Natural killer cell (primary cell): ENCODE measurements around the gene MPC2. TPM values are rescaled to one million over a fixed set of nuclear protein-coding genes. Genes with fewer than 3 reads are reported as not detected.

Source experiments
- ATAC-seq, 3 donors: fragments of 150-1000 bp in 2 of 3; fragments of 200-7000 bp in 1 of 3; cut with Tn5 transposase; 1 replicate in 1 of 3; 2 replicates in 2 of 3; pipeline ENCODE4 v1.10.0; 2021; ENCODE audit warnings: mild to moderate bottlenecking in 2 of 3, moderate library complexity in 2 of 3
- DNase-seq, 2 donors: peaks; one replicate each; pipeline versions ENCODE4 v3.0.0 to v3.0.0-alpha.2; 2013 to 2021; ENCODE audit warnings: mixed read lengths in 1 of 2
- H3K27ac ChIP-seq: one replicate; pipeline ENCODE4 v1.5.1; 2013; ENCODE audit warnings: mild to moderate bottlenecking, low read length
- H3K27me3 ChIP-seq: one replicate; pipeline ENCODE4 v1.6.1; 2013; ENCODE audit warnings: low read length; ENCODE audit not compliant: control insufficient read depth, insufficient read depth
- H3K36me3 ChIP-seq: one replicate; pipeline ENCODE4 v1.6.1; 2013; ENCODE audit warnings: low read length; ENCODE audit not compliant: control insufficient read depth, insufficient read depth
- H3K4me1 ChIP-seq: one replicate; pipeline ENCODE4 v1.6.1; 2013; ENCODE audit warnings: low read length; ENCODE audit not compliant: control insufficient read depth, insufficient read depth
- H3K4me3 ChIP-seq: one replicate; pipeline ENCODE4 v1.5.1; 2013; ENCODE audit warnings: low read length
- H3K9me3 ChIP-seq: one replicate; pipeline ENCODE4 v1.6.1; 2013; ENCODE audit warnings: low read length; ENCODE audit not compliant: control insufficient read depth, insufficient read depth
- H3K27ac Mint-ChIP-seq, 2 donors: one replicate each; pipeline ENCODE4 v1.8.0; 2022; ENCODE audit warnings: mild to moderate bottlenecking in 2 of 2, mixed read lengths in 2 of 2, moderate library complexity in 1 of 2
- H3K27me3 Mint-ChIP-seq, 2 donors: one replicate each; pipeline ENCODE4 v1.8.0; 2022; ENCODE audit warnings: low read depth in 2 of 2, mixed read lengths in 2 of 2
- H3K36me3 Mint-ChIP-seq: one replicate; pipeline ENCODE4 v1.8.0; 2022; ENCODE audit warnings: mixed read lengths
- H3K4me1 Mint-ChIP-seq, 2 donors: one replicate each; pipeline ENCODE4 v1.8.0; 2022; ENCODE audit warnings: mixed read lengths in 2 of 2
- H3K4me3 Mint-ChIP-seq: one replicate; pipeline ENCODE4 v1.8.0; 2022; ENCODE audit warnings: mild to moderate bottlenecking, moderate library complexity, mixed read lengths
- H3K9me3 Mint-ChIP-seq, 2 donors: one replicate each; pipeline ENCODE4 v1.8.0; 2022; ENCODE audit warnings: mixed read lengths in 2 of 2
- CTCF ChIP-seq: fragments of 200-600 bp; IDR thresholded peaks from one replicate; pipeline ENCODE4 v1.8.0; 2022; ENCODE audit warnings: antibody characterized with exemption
- WGBS: methylation state at CpG from one replicate; pipeline ENCODE4 v1.1.7; 2013; ENCODE audit warnings: missing lambda C conversion rate; ENCODE audit not compliant: insufficient coverage; 5-methylcytosine and 5-hydroxymethylcytosine counted together
- intact Hi-C: fragments of 100-400 bp; cut with micrococcal nuclease; formaldehyde crosslinking; loops from one replicate; pipeline ENCODE4 v1.14.2; 2022
- total RNA-seq, 4 donors: library from RNA; stranded (reverse); fragments of 120-200 nt in 1 of 4; gene quantifications; one replicate each; pipeline versions ENCODE4 v1.2.3 to v1.2.4, GENCODE V29; 2013 to 2022

The MPC2 gene
- total RNA-seq, 3 donors from 2014 or later (not counting 1 experiment from before 2014, with no cell fraction given), result 33.1 to 47.4 (median 34.9) TPM

GRCh38 chr1:167909691-167910180, 27.1 kb downstream of the MPC2 start:
- H3K27me3 Mint-ChIP-seq, result peaks cover 6 to 12% of the 10 kb centered on the region in 2 donors
- ATAC-seq (no peak), DNase-seq (no peak)
- intact Hi-C loops, result no loop called here
- TF ChIP-seq CTCF, result no peak
- H3K4me1 ChIP-seq, result no peaks in the 10 kb centered on the region
- no peaks in the 10 kb centered on the region for H3K36me3 Mint-ChIP-seq
- no peak overlapping the region for H3K27ac ChIP-seq
- H3K4me3 Mint-ChIP-seq, result no peak overlapping the region
- peaks cover 0 to 4% of the 10 kb centered on the region in 2 donors for H3K4me1 Mint-ChIP-seq
- H3K27ac Mint-ChIP-seq, result no peak overlapping the region
- peaks cover 0 to 5% of the 10 kb centered on the region in 2 donors for H3K9me3 Mint-ChIP-seq
- peaks cover 9% of the 10 kb centered on the region for H3K9me3 ChIP-seq
- no peak overlapping the region for H3K4me3 ChIP-seq
- H3K27me3 ChIP-seq, result no peaks in the 10 kb centered on the region
- 63% methylated on average over 5 of the region's 6 CpGs for WGBS
- no peaks in the 10 kb centered on the region for H3K36me3 ChIP-seq

- H3K4me1 ChIP-seq, result no peaks in the 10 kb centered on the region
- Mint-ChIP-seq H3K36me3 (no peaks in the 10 kb centered on the region), H3K27ac (no peak overlapping the region), H3K4me3 (no peak overlapping the region), H3K9me3 (peaks cover 0 to 5% of the 10 kb centered on the region in 2 donors), H3K4me1 (peaks cover 0 to 4% of the 10 kb centered on the region in 2 donors), H3K27me3 (peaks cover 6 to 12% of the 10 kb centered on the region in 2 donors)
- no peak for TF ChIP-seq CTCF
- H3K27ac ChIP-seq, result no peak overlapping the region
- no peak overlapping the region for H3K4me3 ChIP-seq
- intact Hi-C loops, result no loop called here
- H3K36me3 ChIP-seq, result no peaks in the 10 kb centered on the region
- ATAC-seq, result no peak
- DNase-seq, result no peak
- no peaks in the 10 kb centered on the region for H3K27me3 ChIP-seq
- peaks cover 9% of the 10 kb centered on the region for H3K9me3 ChIP-seq
Observed at GRCh38 chr1:167905671-167906070, 31.2 kb downstream of the MPC2 start.

- Mint-ChIP-seq H3K9me3 (peaks cover 0 to 3% of the 10 kb centered on the region in 2 donors), H3K27ac (no peak overlapping the region), H3K4me3 (no peak overlapping the region), H3K27me3 (peaks cover 4 to 12% of the 10 kb centered on the region in 2 donors), H3K4me1 (peaks cover 0 to under 1% of the 10 kb centered on the region in 2 donors), H3K36me3 (no peaks in the 10 kb centered on the region)
- no peaks in the 10 kb centered on the region for H3K36me3 ChIP-seq
- WGBS, result 86% methylated on average over 3 of the region's 3 CpGs
- H3K4me1 ChIP-seq, result no peaks in the 10 kb centered on the region
- ATAC-seq, result no peak
- H3K27ac ChIP-seq, result no peak overlapping the region
- DNase-seq, result no peak
- peaks cover 9% of the 10 kb centered on the region for H3K9me3 ChIP-seq
- H3K27me3 ChIP-seq, result no peaks in the 10 kb centered on the region
- H3K4me3 ChIP-seq, result no peak overlapping the region
- no peak for TF ChIP-seq CTCF
- intact Hi-C loops, result no loop called here
Observed at GRCh38 chr1:167905182-167905581, 31.7 kb downstream of the MPC2 start.

GRCh38 chr1:167904652-167905130, 32.2 kb downstream of the MPC2 start:
- H3K27ac Mint-ChIP-seq, result no peak overlapping the region
- no peaks in the 10 kb centered on the region for H3K4me1 Mint-ChIP-seq
- intact Hi-C loops, result no loop called here
- Histone ChIP-seq H3K9me3 (peaks cover 5% of the 10 kb centered on the region), H3K4me3 (no peak overlapping the region), H3K27me3 (no peaks in the 10 kb centered on the region), H3K36me3 (no peaks in the 10 kb centered on the region), H3K4me1 (no peaks in the 10 kb centered on the region), H3K27ac (no peak overlapping the region)
- no peak for TF ChIP-seq CTCF
- peaks cover 0 to 12% of the 10 kb centered on the region in 2 donors for H3K27me3 Mint-ChIP-seq
- H3K9me3 Mint-ChIP-seq, result no peaks in the 10 kb centered on the region
- no peak overlapping the region for H3K4me3 Mint-ChIP-seq
- 98% methylated on average over 4 of the region's 4 CpGs for WGBS
- no peaks in the 10 kb centered on the region for H3K36me3 Mint-ChIP-seq
- no peak for DNase-seq
- ATAC-seq, result no peak
